Jurkat, Clone E6-1 (cell line): ENCODE data around the gene SEPTIN8.

Experiments used
- DNase-seq: peaks from one replicate; pipeline ENCODE4 v3.0.0-alpha.2; 2011; ENCODE audit warnings: low read depth, low spot score
- H3K4me3 ChIP-seq: 2 replicates; pipeline ENCODE4 v1.5.1; 2011; ENCODE audit warnings: mild to moderate bottlenecking, low read length, control low read depth, moderate library complexity

Gene SEPTIN8

DNA sequence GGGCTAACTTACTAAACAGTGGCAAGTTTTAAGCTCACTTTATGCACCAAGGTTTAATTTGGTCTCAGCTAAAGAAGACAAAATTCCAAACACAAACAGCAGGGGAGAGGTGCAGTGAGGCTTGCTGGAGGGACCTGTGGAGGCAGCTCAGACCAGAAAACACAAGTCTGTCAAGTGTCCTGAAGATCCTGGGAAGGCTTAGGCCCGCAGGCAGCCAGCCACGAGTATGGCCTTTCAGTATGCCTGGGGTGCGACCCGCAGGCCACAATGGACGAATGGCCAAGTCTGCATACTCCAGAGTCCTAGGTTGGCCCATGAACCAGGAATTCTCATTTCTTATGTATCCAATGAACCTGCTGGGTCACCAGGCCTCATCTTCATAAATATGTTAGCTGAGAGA is 20.5 kb downstream of the SEPTIN8 start:
- H3K4me3 ChIP-seq, result no peak overlapping the region

DNA sequence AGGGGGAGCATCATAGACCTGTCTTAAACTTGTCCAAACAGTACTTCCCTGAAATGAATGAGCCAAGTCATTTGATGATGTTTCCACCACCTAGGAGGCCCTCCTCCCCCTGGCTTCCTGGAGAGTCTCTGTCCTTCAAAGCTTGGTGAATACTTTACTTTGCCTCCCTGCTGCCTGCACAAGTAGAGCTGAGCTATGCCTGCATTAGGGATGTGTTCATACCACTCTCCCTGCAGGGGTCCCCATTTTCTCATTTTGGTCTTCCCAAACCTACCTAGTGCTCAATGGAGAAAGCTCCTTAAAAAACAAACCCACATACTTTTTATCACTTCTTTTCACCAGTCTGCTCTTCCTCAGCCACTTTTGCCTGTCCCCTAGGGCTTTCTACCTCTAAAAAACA is 22.1 kb downstream of the SEPTIN8 start:
- DNase-seq, result no peak
- H3K4me3 ChIP-seq, result no peak overlapping the region

More for the DNA sequence above, 20.5 kb downstream of the SEPTIN8 start:
- DNase-seq, result no peak

DNA sequence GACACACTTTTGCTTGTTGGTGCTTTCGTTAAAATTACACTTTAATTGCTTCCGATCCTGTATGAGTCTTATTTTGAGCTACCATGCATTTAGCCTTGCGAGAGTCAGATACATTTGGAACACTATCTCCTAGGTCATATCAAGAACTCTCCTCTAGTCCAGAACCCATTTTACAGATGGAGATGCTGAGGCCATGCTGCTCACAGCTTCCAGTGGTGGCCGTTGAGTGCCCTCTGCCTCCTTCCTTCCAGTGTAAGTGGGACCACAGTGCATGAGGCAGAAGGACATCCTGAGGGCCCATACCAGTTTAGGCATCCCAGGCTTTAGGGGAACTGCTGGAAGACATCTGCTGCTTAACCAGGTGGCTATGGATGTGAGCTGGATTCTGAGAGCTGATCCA is 22.9 kb downstream of the SEPTIN8 start:
- no peak for DNase-seq

DNA sequence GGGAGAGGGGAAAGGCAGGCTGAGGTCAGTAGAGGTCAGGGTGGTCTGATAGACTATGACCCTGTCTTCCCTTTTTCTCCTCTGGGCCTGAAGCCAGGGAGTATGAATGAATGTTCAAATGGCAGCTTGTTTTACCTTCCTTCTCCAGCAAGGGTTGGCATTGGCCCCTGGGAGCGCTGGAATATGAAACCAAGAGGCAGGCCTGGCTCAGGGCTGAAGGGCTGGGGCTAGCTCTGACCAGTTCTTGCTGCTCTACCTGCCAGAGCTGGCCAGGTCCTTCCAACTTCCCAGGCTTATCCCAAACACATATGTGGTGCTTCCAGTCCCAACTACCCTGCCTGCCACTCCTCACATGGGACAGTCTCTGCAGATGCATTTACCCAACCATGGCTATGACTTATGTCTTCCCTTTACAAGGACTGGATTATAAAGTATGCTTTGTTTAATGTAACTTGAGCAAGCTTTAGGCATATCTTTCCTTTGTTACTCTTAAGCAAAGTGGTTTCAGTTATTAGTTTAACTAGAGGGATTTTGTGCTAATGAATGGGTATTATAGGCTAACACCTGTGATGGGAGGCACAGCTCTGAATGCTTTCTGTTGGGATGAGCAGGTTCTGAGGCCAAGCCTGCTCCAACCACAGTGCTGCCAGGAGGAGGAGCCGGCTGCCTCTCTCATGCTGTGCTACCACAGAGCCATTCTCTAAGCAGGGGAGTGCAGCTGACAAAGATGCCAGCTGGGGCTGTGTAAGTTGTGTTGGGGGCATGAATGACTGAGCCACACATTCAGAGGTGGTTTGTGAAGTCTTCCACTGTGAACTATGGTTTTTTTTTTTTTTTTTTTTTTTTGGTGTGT is 23.7 kb downstream of the SEPTIN8 start:
- DNase-seq, result peak; percentile 91
- no peak overlapping the region for H3K4me3 ChIP-seq

More for the DNA sequence above, 22.9 kb downstream of the SEPTIN8 start:
- no peak overlapping the region for H3K4me3 ChIP-seq

DNA sequence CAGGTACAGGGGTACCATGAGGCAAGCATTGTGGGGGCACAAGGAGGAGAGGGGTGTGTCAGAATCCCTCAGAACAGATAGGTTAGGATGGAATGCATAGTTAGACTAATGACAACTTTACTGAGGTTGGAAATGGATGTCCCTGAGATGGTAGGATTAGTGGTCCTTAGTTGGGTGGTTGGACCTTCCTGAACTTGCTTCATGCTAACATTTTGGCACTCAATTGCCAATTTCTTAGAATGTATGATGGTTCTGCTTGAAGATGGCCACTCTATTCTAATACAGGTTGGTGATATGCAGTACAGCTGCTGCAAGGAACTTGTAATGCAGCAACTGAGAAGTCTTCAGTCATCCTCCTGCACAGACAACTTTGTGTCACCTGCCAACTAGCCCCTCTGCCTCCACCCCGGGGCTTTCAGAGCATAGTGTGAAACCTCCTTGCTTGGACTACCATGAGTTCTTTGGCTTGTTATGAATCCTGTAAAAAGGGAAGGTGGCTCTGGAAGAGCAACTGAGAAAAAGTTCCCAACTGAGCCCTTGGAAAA is 24.4 kb downstream of the SEPTIN8 start:
- DNase-seq, result no peak
- no peak overlapping the region for H3K4me3 ChIP-seq

DNA sequence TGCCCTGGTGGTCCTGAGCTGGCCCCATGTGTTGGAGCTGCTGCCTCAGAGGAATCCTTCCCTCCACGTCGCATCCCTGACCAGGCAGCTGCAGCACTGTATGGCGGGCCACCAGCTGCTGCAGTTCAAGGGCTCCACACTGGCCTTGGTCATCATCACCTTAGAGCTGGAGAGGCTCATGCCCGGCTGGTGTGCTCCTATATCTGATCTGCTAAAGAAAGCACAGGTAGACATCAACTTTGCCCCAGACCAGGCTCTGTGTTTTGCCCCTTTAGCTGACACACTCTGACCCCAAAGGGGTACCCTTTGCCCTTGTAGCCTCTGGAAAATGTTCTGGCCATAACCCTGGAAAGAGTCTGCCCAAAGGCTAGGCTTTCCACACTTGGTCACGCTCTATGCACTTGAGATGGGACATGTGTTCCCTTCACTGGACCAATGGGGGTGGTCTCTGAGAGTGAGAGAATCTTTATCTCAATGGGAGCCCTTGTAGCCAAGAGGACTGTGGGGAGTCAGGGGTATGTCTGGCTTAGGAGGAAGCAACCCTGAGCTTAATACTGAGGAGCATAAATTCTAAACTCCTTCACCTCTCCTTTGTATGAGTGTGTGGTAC is 25.0 kb downstream of the SEPTIN8 start:
- H3K4me3 ChIP-seq, result no peak overlapping the region
- DNase-seq, result no peak

DNA sequence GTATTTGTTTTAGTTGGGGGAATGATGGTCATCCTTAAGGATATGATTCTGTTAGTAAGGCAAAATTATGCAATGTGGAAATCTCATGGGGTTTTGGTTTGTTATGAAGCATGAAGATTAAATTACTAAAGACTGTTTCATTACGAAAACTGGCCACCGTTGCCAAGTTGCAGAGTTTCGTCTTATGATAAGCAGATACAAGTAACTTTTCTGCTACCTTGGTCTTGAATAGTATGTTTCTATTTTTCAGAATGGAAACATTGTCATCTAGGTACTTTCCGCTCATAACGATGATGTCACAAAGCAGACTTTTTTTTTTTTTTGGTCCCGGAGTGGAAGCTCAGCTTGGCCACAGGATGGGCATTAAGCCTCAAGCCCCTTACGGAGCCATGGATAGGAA is 25.6 kb downstream of the SEPTIN8 start:
- H3K4me3 ChIP-seq, result no peak overlapping the region
- DNase-seq, result no peak

DNA sequence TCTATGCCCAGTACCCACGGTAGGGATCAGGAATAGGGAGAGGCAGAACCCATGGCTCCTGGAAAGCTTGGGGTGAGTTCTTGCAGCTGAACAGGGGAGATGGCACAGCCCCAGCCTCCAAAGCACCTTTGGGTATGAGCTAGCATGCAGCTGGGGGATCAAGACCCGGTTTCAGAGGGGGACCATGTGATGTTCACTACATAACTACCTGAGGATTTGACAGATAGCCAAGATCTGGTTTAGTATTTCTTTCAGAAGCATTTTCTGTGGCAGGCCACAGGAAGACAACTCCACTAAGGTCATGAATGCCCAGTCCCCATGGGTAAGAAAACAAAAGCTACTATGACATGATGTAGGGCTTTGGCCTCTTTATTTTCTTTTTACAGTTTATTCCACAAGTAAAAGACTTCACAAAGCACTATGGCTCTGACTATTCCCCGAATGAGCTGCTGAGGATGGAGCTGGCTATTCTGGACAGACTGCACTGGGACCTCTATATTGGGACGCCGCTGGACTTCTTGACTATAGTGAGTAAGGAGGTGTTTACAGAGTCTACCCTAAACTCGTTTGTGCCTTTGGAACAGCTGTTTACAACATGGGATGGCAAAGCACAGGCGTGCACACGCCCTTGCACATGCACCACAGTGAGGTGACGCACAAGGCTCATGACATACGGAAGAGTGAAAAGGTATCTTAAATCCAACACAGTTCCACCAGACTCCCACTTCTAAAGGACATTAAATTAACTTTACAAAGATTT is 26.4 kb downstream of the SEPTIN8 start:
- no peak for DNase-seq
- H3K4me3 ChIP-seq, result no peak overlapping the region

DNA sequence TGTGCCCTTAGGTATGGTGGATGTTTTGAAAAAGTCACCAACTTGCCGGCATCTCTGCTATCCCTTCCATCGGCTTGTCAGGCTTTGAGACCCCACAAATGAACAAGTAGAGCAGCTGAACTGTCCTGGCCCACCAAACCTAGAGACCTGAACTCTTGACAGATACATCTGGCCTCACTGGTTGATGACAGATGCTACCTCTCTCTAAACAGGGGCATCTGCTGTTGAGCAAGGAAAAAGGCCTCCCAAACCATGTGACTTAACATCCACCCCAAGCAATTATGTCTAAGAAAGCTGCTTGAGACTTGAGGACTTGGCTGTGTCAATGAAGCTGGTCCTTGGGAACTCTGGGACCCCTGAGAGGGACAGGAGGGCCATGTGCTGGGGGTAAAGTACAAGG is 27.5 kb downstream of the SEPTIN8 start:
- H3K4me3 ChIP-seq, result no peak overlapping the region
- DNase-seq, result no peak

DNA sequence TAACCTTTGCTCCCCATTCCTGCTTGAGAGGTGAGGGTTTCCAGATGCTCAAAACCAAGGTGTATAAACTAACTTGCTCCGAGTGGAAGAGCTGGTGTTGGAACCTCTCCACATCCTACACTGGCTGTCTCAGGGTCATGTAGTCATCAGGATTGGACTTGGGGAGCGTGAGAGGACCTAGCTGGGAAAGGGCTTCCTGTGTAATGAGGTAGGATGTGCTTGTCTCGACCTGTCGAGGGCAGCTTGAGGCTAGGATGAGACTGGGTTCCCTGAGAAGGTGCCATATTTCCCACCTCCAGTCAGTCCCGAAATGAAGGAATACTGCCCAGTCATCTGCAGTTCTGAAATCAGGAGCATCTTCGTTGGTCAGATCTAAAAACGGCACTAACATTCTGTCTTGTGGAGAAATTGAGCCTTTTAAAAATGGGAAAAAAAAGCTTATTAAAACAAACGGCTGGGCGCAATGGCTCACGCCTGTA is 28.5 kb downstream of the SEPTIN8 start:
- H3K4me3 ChIP-seq, result no peak overlapping the region
- DNase-seq, result no peak

DNA sequence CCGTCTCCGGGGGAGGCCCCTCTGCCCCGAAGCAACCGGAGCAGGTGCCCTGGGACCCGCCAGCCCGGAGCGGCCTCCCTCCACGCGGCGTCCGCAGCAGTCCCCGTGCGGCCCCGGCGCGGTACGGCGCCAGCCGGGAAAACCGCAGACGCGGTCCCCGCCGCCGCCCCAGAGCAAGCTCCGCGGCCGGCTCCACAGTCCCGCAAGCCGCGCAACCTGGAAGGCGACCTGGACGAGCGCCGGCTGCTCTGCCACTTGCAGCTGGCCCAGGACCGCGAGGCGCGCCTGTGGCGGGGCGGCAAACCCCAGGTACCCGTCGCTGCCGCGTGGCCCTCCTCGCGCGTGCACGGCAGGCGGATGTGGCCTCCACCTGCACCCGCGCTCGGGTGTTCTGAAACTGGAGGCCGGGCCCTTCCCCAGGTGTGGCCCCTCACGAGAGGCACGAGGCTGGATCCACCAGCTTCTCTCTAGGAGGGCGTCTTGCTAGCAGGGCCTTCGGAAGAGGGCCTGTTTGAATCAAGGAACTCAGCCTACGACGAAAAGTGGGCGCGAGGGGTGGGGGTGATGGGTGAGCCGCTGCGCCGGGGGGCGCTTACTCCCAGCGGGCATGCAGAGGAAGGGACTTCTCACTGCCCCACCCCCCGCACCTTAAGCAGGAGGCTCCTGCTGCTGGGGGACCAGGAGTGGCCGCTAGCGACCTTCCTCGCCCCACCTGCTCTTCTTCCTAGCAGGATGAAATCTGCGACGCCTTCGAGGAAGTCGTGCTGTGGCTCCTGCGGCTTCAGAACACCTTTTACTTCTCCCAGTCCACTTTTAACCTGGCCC is 29.2 kb downstream of the SEPTIN8 start:
- peak overlapping the region; percentile 59 for H3K4me3 ChIP-seq
- no peak for DNase-seq

DNA sequence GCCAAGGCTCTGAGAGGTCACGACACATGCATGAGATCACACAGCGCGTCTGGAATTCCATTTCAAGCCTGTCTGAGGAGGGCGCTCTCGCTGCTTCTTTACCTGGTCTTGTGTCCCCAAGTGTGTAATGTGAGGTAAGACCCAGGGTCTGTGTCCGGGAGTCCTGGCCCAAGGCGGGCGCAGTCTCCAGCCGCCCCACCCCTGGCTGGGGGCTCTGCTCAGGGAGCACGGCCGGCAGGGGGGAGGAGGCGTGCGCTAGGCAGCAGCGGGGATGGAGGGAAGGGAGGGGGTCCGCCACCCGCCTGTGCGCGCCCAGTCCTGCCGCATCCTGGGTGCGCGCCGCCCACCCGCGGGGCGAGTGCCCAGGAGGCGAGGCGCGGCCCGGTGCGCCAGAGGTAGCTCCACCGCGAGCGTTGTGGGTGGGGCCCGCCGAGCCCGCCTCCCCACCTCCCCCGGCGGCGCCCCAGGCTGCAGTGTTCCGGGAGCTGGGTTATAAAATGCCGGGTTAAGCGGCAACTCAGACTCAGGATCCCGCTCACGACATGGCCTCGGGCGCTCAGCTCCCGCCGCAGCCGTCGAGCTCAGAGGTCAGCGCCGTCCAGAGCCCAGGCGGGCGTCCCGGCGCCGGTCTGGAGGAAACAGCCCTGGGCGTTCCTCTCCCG is 30.0 kb downstream of the SEPTIN8 start, which contains the start of gene CCNI2:
Gene CCNI2, plus strand, starts transcription at position 473 of the 662 bp plus-strand sequence. Its CDS starts 70 bp downstream, at position 543.
- no peak for DNase-seq
- peak within 1 kb of the TSS; percentile 59 for H3K4me3 ChIP-seq

DNA sequence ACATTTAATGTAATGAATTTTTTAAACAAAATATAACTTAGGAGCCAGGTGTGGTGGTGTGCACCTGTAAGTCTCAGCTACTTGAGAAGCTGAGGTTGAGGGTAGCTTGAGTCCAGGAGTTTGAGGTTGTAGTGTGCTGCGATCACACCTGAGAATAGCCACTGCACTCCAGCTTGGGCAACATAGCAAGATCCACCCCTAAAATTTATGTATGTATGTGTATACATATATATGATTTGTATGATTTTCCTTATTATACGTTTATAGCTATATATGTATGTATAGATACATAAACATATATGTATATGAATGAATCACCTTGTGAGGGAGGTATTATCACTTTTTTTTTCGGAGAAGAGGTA is 30.5 kb downstream of the SEPTIN8 start:
- DNase-seq, result no peak
- peak overlapping the region; percentile 59 for H3K4me3 ChIP-seq

DNA sequence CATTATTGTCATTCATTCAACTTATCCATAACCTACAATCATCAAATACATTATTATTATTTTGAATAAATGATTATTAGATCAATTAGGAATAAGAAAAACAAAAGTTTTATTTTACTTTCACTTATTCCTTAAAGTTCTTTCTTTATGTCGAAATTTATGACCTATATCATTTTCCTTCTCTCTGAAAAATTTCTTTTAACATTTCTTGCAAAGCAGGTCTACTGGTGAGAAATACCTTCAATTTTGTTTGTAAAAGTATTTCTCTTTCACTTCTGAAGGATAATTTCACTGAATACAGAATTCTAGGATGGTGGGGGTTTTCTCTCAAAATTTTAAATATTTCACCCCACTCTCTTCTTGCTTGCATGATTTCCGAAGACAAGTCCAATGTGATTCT is 32.4 kb downstream of the SEPTIN8 start:
- no peak overlapping the region for H3K4me3 ChIP-seq
- DNase-seq, result no peak

DNA sequence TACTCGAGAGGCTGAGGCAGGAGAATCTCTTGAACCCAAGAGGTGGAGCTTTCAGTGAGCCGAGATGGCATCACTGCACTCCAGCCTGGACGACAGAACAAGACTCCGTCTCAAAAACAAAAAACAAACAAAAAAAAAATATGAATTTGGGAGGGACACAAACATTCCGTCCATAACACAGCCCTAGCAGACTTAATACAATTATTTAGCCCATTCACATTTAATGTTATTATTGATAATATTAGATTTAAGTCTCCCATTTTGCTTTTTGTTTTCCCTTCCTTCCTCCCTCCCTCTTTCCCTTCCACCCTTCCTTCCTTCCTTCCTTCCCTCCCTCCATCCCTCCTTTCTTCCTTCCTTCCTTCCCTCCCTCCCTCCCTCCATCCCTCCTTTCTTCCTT is 34.4 kb downstream of the SEPTIN8 start:
- DNase-seq, result no peak
- H3K4me3 ChIP-seq, result no peak overlapping the region

DNA sequence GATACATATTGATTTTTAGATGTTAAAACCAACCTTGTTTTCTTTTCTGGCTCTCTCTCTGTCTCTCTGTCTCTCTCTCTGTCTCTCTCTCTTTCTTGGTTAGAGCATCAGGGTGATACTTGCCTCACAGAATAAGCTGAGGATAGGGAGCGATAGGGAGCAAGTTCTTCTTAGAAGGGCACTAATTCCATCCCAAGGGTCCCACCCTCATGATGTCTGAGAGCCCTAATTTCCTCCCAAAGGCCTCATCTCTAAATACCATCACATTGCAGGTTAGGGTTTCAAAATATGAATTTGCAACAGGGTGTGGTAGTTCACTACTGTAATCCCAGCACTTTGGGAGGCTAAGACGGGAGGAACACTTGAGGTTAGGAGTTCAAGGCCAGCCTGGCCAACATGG is 34.9 kb downstream of the SEPTIN8 start:
- no peak overlapping the region for H3K4me3 ChIP-seq
- DNase-seq, result no peak

DNA sequence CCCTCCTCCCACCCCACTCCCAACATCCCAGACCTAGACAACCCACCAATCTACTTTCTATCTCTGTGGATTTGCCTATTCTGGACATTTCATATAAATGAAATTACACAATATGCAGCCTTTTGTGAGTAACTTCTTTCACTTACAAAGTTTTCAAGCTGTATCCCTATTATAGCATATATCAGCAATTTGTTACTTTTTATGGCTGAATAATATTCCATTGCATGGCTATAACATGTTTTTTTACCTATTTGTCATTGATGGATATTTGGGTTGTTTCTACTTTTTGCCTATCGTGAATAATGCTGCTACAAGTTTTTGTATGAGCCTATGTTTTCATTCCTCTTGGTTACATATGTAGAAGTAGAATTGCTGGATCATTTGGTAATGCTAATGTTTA is 37.8 kb downstream of the SEPTIN8 start:
- no peak overlapping the region for H3K4me3 ChIP-seq

DNA sequence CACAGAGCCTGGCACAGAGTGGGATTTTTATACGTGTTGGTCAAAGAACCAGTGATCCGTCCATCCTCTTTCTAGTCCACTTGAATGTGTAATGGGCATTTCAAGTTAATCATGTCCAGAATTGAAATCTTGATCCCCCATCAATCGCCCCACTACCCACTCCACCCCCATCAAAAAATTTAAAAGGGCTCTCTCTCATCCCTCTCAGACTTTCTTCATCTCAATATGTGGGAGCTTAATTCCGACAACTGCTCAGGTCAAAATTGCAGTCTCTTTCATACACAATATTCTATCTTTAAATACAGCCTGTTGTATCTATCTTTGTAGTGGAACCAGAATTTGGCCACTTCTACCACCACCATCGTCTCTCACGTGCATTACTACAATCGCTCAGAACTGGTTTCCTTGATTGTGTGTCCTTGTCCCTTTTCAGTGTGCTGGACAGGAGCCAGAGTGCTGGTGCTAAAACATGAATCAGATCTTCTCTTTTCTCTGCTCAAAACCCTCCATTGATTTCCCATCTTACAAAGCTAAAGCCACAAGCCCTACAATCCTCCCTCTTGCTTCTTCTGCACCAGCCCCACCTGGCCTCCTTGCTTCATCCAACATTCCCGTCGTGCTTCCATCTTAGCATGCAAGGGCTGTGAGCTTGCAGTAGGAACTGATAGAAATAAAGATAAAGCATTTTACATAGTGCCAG is 38.9 kb downstream of the SEPTIN8 start:
- no peak for DNase-seq
- peak overlapping the region; percentile 71 for H3K4me3 ChIP-seq

More for the DNA sequence above, 37.8 kb downstream of the SEPTIN8 start:
- no peak for DNase-seq
